ENCODE measurements around the gene STUM. TPM values are rescaled to one million over a fixed set of nuclear protein-coding genes. Genes with fewer than 3 reads are reported as not detected.

STUM gene
- total RNA-seq, 2 experiments from 2014 or later: not detected

DNA sequence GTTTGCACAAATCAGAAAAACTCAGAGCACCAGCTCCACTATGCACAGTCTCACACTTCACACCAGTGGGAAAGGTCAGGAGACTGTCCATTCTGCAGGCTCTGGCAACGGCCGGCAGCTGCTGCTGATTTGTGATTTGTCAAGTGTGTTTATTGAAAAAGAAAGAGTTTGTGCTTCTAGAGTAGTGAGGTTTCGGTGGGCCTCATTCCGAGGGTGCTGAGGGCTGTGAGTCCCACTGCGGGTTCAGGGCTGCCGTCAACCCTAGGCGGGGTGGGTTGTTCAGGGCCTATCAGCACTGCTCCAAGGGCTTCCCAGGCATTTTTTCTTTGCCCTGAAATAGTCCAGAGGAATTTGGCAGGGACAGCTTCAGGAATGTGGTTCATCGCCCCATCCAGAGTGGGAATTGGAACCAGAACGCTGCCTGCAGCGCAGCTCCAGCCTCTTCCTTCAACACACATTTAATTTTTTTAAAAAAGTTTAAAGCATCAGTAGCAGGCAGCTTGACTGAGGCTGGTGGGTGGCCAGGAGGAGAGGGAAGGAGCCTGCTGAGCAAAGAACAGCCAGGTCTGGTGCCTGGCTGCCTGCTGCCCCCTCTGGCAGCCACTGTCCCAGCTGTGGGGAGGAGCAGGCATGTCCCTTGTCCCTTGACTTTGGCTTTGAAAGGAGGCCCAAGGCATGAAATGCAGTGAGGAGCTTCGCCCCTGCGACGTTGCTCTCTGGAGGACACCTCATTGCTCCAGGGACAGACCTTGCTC lies 19.7 kb downstream of the STUM start:
- H3K4me3 Mint-ChIP-seq: no peak overlapping the region
- H3K27ac Mint-ChIP-seq: no peak overlapping the region
- no peaks in the 10 kb centered on the region for H3K4me1 Mint-ChIP-seq (ENCODE audit: low read depth)
- no peaks in the 10 kb centered on the region for H3K9me3 Mint-ChIP-seq (ENCODE audit: insufficient read depth)
- ATAC-seq (no peak), DNase-seq (no peak)
- peaks cover 3% of the 10 kb centered on the region for H3K27me3 Mint-ChIP-seq (ENCODE audit: low read depth)
- no peaks in the 10 kb centered on the region for H3K36me3 Mint-ChIP-seq (ENCODE audit: low read depth)
- ChIA-PET POLR2A (no interaction called here), CTCF (no interaction called here)

DNA sequence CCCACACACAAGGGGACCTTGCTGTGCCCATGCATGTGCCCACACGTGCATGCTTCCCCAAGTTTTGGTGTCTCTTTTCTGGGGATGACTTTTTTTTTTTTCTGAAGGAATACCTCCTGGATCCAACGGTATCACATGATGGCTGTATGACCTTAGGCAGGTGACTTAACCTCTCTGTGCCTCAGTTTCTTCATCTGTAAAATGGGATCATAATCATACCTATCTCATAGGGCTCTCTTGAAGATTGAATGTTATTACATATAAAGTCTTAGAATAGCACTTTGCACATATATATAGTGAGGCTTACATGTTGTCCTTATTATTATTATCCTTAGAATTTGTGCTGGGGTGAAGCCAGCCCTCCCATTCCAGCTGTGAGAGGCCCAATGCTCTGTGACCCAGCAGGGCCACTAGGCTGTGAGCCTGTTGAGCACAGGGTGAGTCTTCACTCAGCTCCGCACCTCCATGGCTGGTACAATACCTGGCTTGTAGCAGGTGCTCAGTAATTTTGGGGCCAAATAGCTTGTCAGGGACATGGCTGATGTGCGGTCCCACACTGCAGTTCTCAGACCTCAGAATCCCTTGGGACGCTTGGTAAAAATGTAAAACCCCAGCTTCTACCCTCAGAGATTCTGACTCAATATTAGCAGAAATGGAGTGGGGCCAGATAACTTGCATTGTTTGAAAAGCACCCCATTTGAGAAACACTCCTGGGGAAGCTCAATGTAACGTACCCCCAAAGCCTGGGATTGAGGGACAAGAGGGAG lies 20.6 kb downstream of the STUM start:
- Mint-ChIP-seq H3K27ac (no peak overlapping the region), H3K4me3 (no peak overlapping the region), H3K4me1 (ENCODE audit: low read depth) (no peaks in the 10 kb centered on the region), H3K9me3 (ENCODE audit: insufficient read depth) (no peaks in the 10 kb centered on the region), H3K27me3 (ENCODE audit: low read depth) (peaks cover 3% of the 10 kb centered on the region), H3K36me3 (ENCODE audit: low read depth) (no peaks in the 10 kb centered on the region)
- ChIA-PET CTCF (interaction anchor here (0.6 to 1.4 kb wide), 5 partner anchors 16 to 143 kb away, joined by 3 to 8 read pairs (median 3); no protein-coding TSS in a partner anchor), POLR2A (no interaction called here)
- DNase-seq: no peak
- ATAC-seq: no peak

- peak; percentile 88 for ATAC-seq
- H3K27ac Mint-ChIP-seq: no peak overlapping the region
- H3K9me3 Mint-ChIP-seq (ENCODE audit: insufficient read depth): no peaks in the 10 kb centered on the region
- CTCF ChIA-PET: interaction anchor here (0.6 to 1.4 kb wide), 5 partner anchors 15 to 144 kb away, joined by 3 to 8 read pairs (median 3); no protein-coding TSS in a partner anchor
- POLR2A ChIA-PET: no interaction called here
- H3K4me1 Mint-ChIP-seq (ENCODE audit: low read depth): no peaks in the 10 kb centered on the region
- DNase-seq: peak; percentile 33
- no peaks in the 10 kb centered on the region for H3K36me3 Mint-ChIP-seq (ENCODE audit: low read depth)
- H3K4me3 Mint-ChIP-seq: no peak overlapping the region
- peaks cover 3% of the 10 kb centered on the region for H3K27me3 Mint-ChIP-seq (ENCODE audit: low read depth)
Observed at GRCh38 chr1:226569879-226570547, 21.4 kb downstream of the STUM start.

GRCh38 chr1:226571893-226572292 lies 23.3 kb downstream of the STUM start:
- ChIA-PET CTCF (no interaction called here), POLR2A (no interaction called here)
- H3K4me1 Mint-ChIP-seq (ENCODE audit: low read depth): no peaks in the 10 kb centered on the region
- peaks cover 3% of the 10 kb centered on the region for H3K27me3 Mint-ChIP-seq (ENCODE audit: low read depth)
- no peaks in the 10 kb centered on the region for H3K9me3 Mint-ChIP-seq (ENCODE audit: insufficient read depth)
- H3K4me3 Mint-ChIP-seq: no peak overlapping the region
- DNase-seq: no peak
- no peak for ATAC-seq
- no peaks in the 10 kb centered on the region for H3K36me3 Mint-ChIP-seq (ENCODE audit: low read depth)
- H3K27ac Mint-ChIP-seq: no peak overlapping the region

GRCh38 chr1:226572325-226572726 lies 23.8 kb downstream of the STUM start:
- no peak for ATAC-seq
- ChIA-PET CTCF (no interaction called here), POLR2A (no interaction called here)
- DNase-seq: no peak
- Mint-ChIP-seq H3K9me3 (ENCODE audit: insufficient read depth) (no peaks in the 10 kb centered on the region), H3K27me3 (ENCODE audit: low read depth) (peaks cover 3% of the 10 kb centered on the region), H3K36me3 (ENCODE audit: low read depth) (no peaks in the 10 kb centered on the region), H3K4me1 (ENCODE audit: low read depth) (no peaks in the 10 kb centered on the region), H3K27ac (no peak overlapping the region), H3K4me3 (no peak overlapping the region)

DNA sequence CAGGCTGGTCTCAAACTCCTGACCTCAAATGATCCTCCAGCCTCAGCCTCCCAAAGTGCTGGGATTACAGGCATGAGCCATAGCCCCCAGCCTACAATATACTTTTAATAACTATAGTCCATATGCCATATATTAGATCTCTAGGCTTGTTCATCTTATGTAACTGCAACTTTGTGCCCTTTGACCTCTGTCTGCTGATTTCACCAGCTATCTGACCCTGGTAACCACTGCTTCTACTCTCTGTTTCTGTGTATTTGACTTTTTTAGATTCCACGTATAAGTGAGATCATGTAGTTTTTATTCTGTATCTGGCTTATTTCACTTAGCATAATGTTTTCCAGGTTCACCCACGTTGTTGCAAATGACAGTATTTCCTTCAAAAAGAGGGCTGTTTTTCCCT lies 25.5 kb downstream of the STUM start:
- Mint-ChIP-seq H3K4me1 (ENCODE audit: low read depth) (no peaks in the 10 kb centered on the region), H3K4me3 (no peak overlapping the region), H3K9me3 (ENCODE audit: insufficient read depth) (no peaks in the 10 kb centered on the region), H3K27ac (no peak overlapping the region), H3K27me3 (ENCODE audit: low read depth) (no peaks in the 10 kb centered on the region), H3K36me3 (ENCODE audit: low read depth) (no peaks in the 10 kb centered on the region)
- CTCF ChIA-PET: no interaction called here
- ATAC-seq (no peak), DNase-seq (no peak)
- POLR2A ChIA-PET: no interaction called here

DNA sequence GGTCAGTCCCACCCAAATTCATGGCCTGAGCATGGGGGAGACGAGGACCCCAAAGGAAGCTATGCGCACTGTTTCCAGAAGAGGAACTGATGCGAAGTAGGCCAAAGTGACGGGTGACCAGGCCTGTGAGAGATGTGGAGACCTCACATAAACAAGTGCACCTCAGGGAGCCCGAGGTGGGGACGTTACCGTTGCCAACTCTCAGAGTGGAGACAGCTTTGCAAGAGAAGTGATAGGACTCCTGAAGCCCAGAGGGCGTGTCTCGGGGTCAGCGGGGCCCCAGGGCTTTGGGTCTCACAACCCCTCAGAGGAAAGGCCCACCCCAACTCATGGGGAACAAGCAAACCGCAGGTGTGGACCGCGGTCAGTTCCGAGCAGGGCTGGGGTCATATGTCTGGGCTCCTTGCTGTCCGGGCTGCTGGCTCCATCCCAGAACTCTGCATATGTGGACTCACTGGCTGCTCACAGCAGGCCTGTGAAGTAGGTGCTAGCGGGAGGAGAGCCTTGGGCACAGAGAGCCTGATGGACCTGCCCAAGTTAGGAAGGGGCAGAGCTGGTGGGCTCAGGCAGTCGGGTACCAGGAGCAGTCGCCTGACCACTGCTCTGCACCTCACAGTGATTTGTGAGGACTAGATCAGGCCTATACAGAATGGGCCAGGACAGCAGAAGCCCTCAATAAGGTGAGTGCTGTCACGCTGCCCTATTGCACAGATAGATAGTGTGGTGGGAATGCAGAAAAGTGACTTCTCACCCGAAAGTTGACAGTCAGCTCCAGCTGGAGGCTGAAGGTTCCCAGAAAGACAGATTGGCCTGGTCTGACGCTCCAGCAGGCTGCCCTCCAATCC lies 26.2 kb downstream of the STUM start:
- Mint-ChIP-seq H3K27ac (no peak overlapping the region), H3K4me3 (no peak overlapping the region), H3K9me3 (ENCODE audit: insufficient read depth) (no peaks in the 10 kb centered on the region), H3K4me1 (ENCODE audit: low read depth) (no peaks in the 10 kb centered on the region), H3K27me3 (ENCODE audit: low read depth) (no peaks in the 10 kb centered on the region), H3K36me3 (ENCODE audit: low read depth) (no peaks in the 10 kb centered on the region)
- ChIA-PET CTCF (no interaction called here), POLR2A (no interaction called here)
- DNase-seq (no peak), ATAC-seq (no peak)

GRCh38 chr1:226575436-226575720 lies 26.8 kb downstream of the STUM start:
- POLR2A ChIA-PET: no interaction called here
- ATAC-seq: no peak

GRCh38 chr1:226575739-226576378 lies 27.3 kb downstream of the STUM start:
- H3K27ac Mint-ChIP-seq: no peak overlapping the region
- POLR2A ChIA-PET: no interaction called here
- H3K4me1 Mint-ChIP-seq (ENCODE audit: low read depth): no peaks in the 10 kb centered on the region
- H3K4me3 Mint-ChIP-seq: no peak overlapping the region
- H3K9me3 Mint-ChIP-seq (ENCODE audit: insufficient read depth): no peaks in the 10 kb centered on the region
- CTCF ChIA-PET: no interaction called here
- ATAC-seq (no peak), DNase-seq (no peak)
- H3K27me3 Mint-ChIP-seq (ENCODE audit: low read depth): no peaks in the 10 kb centered on the region
- no peaks in the 10 kb centered on the region for H3K36me3 Mint-ChIP-seq (ENCODE audit: low read depth)

More at GRCh38 chr1:226575436-226575720, 26.8 kb downstream of the STUM start:
- Mint-ChIP-seq H3K27me3 (ENCODE audit: low read depth) (no peaks in the 10 kb centered on the region), H3K9me3 (ENCODE audit: insufficient read depth) (no peaks in the 10 kb centered on the region), H3K4me3 (no peak overlapping the region), H3K4me1 (ENCODE audit: low read depth) (no peaks in the 10 kb centered on the region), H3K27ac (no peak overlapping the region), H3K36me3 (ENCODE audit: low read depth) (no peaks in the 10 kb centered on the region)
- CTCF ChIA-PET: no interaction called here
- DNase-seq: no peak

DNA sequence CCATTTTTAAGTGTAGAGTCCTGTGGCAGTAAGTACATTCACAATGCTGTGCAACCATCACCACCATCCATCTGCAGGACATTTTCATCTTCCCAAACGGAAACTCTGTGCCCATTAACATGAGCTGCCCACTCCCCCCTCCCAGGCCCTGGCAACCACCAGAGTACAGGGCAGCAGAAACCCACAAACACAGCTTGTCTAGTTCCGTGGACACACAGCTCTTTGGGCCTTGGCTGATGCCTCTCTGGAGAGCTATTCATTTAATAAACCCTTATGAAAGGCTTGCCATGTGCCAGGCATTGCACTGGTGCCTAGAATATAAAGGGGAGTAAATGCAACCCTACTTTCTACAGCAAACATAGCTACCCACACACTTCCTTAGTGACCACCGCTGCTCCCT lies 28.0 kb downstream of the STUM start:
- H3K27ac Mint-ChIP-seq: no peak overlapping the region
- no peaks in the 10 kb centered on the region for H3K27me3 Mint-ChIP-seq (ENCODE audit: low read depth)
- no peak overlapping the region for H3K4me3 Mint-ChIP-seq
- no peaks in the 10 kb centered on the region for H3K4me1 Mint-ChIP-seq (ENCODE audit: low read depth)
- ATAC-seq (no peak), DNase-seq (no peak)
- ChIA-PET CTCF (no interaction called here), POLR2A (no interaction called here)
- H3K36me3 Mint-ChIP-seq (ENCODE audit: low read depth): no peaks in the 10 kb centered on the region
- no peaks in the 10 kb centered on the region for H3K9me3 Mint-ChIP-seq (ENCODE audit: insufficient read depth)

DNA sequence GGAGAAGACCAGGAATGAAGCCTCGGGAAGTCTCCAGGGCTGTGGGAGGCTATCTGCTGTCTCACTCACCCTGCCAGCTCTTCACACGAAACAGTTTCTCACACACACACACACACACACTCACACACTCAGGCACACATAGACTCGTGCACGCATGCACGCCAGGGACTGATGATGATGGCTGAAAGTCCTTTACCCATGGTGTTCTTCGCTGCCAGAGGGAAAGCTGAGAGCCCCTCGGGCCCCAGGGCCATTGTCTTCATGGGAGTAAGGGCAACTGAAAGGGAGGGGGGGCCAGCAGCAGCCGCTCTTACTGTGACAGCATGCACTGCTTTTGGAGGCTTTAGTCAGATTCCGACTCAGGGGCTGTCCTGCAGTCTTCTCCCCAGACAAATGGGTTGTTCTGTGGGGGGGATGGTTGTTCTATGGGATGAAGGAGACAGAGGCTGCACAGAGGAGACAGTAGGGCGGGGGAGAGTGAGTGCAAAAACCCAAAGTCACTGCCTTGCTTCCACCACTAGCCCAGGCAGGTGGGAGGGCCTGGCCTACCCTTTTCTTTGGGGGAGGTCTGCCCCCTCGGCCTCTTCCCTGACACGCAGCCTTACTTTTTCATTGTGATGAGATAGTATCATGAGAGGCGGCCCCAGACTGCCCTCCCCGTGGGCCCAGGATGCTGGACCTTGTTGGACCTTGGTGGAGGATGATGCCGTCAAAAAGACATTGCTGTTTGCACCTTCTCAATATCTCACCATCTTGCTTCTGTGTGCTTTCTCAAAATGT lies 29.0 kb downstream of the STUM start:
- ATAC-seq: no peak
- Mint-ChIP-seq H3K4me3 (no peak overlapping the region), H3K4me1 (ENCODE audit: low read depth) (no peaks in the 10 kb centered on the region), H3K36me3 (ENCODE audit: low read depth) (no peaks in the 10 kb centered on the region), H3K9me3 (ENCODE audit: insufficient read depth) (no peaks in the 10 kb centered on the region), H3K27ac (no peak overlapping the region), H3K27me3 (ENCODE audit: low read depth) (no peaks in the 10 kb centered on the region)
- no peak for DNase-seq
- ChIA-PET POLR2A (no interaction called here), CTCF (no interaction called here)
